Astrocyte of the hippocampus (primary cell): ENCODE data around the gene FAM13A.
"Not testable (repeated sequence)": the region's sequence is repeated elsewhere in the genome, so short reads cannot be mapped to it uniquely, and the experiment has no call there.

Source experiments
- DNase-seq: peaks from one replicate; pipeline ENCODE4 v3.0.0; 2011; ENCODE audit warnings: low read depth, low spot score

The FAM13A gene

GRCh38 chr4:88904240-88904639 is 152.7 kb downstream of the FAM13A start:
- DNase-seq, result not testable (repeated sequence)

- peak; percentile 49 for DNase-seq
Measured at GRCh38 chr4:88900432-88900831, 156.6 kb downstream of the FAM13A start.

DNA sequence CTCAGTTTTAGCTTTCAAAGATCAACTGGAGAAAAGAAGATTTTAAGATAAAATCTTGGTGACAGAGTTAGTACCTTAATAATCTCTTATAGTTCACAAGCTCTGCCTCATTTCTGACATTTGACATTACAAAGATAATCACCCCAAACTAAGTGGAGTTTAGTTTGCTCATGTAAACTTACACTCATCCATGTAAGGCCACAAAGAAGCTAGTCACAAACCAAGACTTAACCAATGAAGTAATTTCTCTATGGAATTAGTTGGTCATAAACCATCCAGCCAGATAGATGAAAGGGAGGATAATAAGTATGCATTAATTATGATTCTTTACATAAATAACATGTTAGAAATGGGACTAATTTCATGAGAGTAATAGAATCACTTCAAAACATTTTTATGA is 159.2 kb downstream of the FAM13A start:
- no peak for DNase-seq

DNA sequence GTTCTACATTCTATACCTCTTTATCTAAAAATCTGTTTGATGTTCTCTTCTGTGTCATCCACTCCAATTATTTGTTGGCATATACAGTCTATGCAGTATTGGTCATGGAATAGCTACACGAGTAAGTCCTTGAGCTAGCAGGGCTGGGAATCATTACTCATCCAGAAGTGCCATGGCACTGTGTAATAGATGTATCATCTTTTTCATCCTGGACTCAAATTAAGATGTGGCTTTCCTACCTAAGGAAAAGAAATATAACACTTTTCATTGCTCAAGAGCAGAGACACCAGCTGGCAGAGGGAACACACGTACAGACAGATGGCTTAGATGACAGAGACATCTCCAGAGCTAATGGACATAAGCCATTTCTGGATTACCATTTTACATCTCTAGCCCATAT is 159.8 kb downstream of the FAM13A start:
- DNase-seq, result no peak

- DNase-seq, result no peak
Measured at GRCh38 chr4:88893961-88894360, 163.0 kb downstream of the FAM13A start.

GRCh38 chr4:88892646-88893045 is 164.3 kb downstream of the FAM13A start:
- no peak for DNase-seq

DNA sequence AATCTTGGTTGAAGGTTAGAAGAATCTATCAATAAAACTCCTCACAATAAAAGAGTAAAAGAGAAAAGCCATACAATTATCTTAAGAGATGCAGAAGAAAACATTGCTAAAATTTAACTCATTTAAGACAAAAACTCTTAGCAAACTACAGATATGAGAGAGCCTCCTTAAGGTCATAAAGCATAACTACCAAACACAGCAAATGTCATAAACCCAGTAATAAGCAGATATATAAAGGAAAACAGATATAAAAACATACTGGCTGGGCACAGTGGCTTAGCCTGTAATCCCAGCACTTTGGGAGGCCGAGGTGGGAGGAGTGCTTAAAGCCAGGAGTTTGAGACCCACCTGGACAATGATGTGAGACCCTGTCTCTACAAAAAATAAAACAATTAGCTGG is 165.3 kb downstream of the FAM13A start:
- no peak for DNase-seq

- DNase-seq, result not testable (repeated sequence)
Measured at GRCh38 chr4:88887409-88887808, 169.6 kb downstream of the FAM13A start.

DNA sequence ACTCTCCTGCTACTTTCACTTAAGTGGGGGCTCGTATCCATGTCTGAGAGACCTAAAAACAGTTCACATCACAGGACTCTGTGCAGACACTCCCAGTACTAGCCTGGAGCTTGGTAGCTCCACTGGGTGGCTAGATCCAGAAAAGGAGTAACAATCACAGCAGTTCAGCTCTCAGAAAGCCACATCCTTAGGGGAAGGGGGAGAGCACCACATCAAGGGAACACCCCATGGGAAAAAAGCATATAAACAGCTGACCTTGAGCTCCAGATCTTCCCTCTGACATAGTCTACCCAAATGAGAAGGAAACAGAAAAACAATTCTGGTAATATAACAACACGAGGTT is 175.8 kb downstream of the FAM13A start:
- DNase-seq, result no peak

- no peak for DNase-seq
Measured at GRCh38 chr4:88880501-88881226, 176.3 kb downstream of the FAM13A start.

DNA sequence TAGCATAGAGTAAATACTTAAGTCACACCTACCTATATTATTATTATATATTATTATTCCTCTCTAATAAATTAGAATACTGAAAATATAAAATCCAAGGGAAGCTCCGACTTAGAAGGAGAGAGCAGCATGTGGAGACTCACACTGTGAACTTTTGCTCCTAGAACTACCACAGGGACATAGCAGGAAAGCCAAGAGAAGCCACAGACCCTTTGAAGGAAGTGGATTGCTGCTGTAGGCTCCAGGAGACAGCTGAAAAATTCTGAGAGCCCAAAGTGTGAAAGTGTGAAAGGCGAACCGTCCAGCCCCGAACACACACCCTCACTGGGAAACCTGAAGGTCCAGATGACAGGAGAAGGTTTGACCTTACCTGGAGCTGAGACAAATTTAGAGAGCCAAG is 177.0 kb downstream of the FAM13A start:
- DNase-seq, result no peak

- no peak for DNase-seq
Measured at GRCh38 chr4:88878642-88879041, 178.3 kb downstream of the FAM13A start.

DNA sequence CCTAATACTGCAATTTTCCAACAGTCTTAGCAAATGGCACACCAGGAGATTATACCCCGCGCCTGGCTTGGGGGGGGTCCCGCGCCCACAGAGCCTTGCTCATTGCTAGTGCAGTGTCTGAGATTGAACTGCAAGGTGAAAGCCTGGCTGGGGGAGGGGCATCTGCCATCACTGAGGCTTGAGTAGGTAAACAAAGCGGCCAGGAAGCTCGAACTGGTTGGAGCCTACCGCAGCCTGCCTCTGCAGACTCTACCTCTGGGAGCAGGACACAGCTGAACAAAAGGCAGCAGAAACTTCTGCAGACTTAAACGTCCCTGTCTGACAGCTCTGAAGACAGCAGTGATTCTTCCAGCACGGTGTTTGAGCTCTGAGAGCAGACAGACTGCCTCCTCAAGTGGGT is 186.6 kb downstream of the FAM13A start:
- DNase-seq, result no peak

DNA sequence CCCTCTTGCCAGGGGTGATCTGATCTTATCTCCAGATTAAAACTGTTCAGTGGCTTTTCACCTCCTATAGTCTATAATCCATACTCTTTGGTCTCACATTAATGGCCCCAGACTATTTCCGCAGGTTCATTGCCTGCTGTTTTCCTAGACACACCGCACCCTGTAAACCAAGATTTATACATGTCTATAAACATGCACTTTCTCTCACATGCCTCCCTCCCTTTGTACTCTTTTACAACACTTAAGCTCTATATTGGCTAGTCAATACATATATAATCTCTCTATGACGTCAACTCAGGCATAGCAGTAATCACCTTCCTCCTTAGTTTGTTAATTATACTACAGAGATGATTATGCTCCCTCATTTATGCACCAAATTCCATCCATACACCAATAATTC is 188.5 kb downstream of the FAM13A start:
- DNase-seq, result no peak

GRCh38 chr4:88866862-88867550 is 190.0 kb downstream of the FAM13A start:
- no peak for DNase-seq

GRCh38 chr4:88865466-88865865 is 191.5 kb downstream of the FAM13A start:
- no peak for DNase-seq

DNA sequence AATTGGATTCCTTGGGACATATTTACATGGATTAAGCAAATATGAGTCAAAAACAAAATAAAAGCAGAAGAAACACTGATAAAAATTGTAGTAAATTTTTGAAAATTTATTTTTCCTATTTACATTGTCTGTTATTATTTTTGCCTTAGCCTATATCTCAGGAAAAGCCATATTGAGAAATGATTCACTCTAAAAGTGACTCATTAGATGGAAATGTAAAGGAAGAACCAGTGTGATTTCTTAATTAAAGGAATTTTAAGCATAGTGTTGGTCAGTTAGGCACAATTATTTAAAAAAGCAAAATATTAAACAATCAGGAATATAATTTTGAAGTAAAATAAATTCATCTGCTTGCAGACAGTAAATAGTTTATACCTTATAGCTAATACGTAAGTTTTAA is 191.9 kb downstream of the FAM13A start:
- DNase-seq, result no peak

- peak; percentile 56 for DNase-seq
Measured at GRCh38 chr4:88860586-88860985, 196.4 kb downstream of the FAM13A start.

DNA sequence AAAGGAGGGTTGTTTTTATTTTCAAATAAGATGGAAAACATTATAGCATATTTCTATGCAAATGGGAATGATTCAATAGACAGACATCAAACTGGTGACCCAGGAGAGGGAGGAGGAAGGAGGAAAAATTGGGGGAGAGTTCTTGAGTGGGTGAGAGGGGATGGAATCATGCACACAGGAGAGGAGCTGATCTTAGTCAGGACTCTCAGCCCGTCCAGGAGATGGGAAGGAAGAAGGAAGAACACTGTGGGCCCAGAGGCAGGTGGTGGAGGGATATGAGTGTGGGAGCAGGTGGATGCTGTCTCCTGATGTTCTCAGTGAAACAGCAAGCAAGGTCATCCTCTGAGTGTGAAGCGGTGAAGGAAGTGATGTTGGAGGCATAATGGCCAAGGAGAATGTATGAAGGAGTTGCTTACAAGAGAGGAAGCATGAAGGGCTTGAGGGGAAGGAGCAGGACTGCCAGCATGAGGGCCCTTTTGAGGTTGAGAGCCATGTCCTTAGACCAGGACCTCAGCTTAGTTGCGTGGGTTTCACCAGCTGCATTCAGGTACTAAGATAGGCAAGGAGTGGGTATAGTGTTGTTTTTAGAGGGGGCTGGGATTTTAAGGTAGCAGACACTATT is 197.7 kb downstream of the FAM13A start:
- no peak for DNase-seq

DNA sequence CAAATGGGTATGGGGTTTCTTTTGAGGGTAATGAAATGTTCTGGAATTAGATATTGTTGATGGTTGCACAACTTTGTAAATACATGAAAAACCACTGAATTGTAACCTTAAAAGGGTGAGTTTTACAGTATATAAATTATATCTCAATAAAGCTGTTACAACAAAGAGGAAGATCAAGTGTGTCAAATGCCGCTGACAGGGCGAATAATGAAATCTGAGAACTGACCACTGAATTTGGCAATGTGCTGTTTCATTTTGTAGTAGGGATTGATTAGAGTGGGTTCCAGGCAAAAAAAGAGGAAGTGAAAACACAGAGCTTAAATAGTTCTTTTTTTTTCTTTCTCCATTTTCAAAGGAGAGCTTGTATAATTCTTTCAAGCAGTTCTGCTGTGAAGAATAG is 198.2 kb downstream of the FAM13A start:
- DNase-seq, result no peak

- peak; percentile 45 for DNase-seq
Measured at GRCh38 chr4:88857588-88857987, 199.4 kb downstream of the FAM13A start.

GRCh38 chr4:88854481-88854880 is 202.5 kb downstream of the FAM13A start:
- DNase-seq, result no peak

DNA sequence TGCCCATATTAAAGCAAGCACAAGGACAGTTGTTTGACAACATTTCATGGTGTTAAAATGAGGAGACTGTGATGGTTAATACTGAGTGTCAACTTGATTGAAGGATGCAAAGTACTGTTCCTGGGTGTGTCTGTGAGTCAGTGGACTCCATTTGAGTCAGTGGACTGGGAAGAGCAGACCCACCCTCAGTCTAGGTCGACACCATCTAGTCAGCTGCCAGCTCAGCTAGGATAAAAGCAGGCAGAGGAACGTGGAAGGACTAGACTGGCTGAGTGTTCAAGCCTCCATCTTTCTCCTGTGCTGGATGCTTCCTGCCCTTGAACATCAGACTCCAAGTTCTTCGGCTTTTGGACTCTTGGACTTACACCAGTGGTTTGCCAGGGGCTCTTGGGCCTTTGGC is 203.4 kb downstream of the FAM13A start:
- not testable (repeated sequence) for DNase-seq
